GM12878 (cell line): ENCODE data around the gene ATXN2. TPM values are rescaled to one million over a fixed set of nuclear protein-coding genes. Genes with fewer than 3 reads are reported as not detected.

Experiments
- ASH2L ChIP-seq: fragments of 300-600, 200-600 bp; sonication (generic); IDR thresholded peaks from 2 replicates; pipeline ENCODE4 v1.6.1; 2017; ENCODE audit warnings: low read depth, mild to moderate bottlenecking, borderline replicate concordance
- CBX5 ChIP-seq: sonication (generic); IDR thresholded peaks from 2 replicates; pipeline ENCODE4 v1.6.1; 2016; ENCODE audit warnings: low read depth, moderate library complexity, mild to moderate bottlenecking, inconsistent platforms
- CHD2 ChIP-seq: IDR thresholded peaks from 2 replicates; pipeline ENCODE4 v1.6.1; 2011; ENCODE audit warnings: low read depth, low read length, improper control_type of control experiment, borderline replicate concordance
- EED ChIP-seq: sonication (generic); IDR thresholded peaks from 2 replicates; pipeline ENCODE4 v1.6.1; 2016; ENCODE audit warnings: antibody characterized with exemption, low read depth
- FOS ChIP-seq: IDR thresholded peaks from 3 replicates; pipeline ENCODE4 v1.6.1; 2011; ENCODE audit warnings: borderline replicate concordance; ENCODE audit not compliant: insufficient read length; ENCODE audit errors: extremely low read depth
- GABPA ChIP-seq: IDR thresholded peaks from 2 replicates; pipeline ENCODE4 v1.6.1; 2014; ENCODE audit warnings: antibody characterized with exemption, low read depth, mild to moderate bottlenecking, inconsistent platforms
- IKZF1 ChIP-seq: fragments of 450-650 bp; conservative IDR thresholded peaks from 2 replicates; pipeline ENCODE4 v1.6.1; 2017; ENCODE audit warnings: antibody characterized with exemption, mild to moderate bottlenecking
- IKZF2 ChIP-seq, 2 experiments: fragments of 450-650 bp; IDR thresholded peaks; 2 replicates each; pipeline ENCODE4 v1.6.1; 2017; ENCODE audit warnings: mild to moderate bottlenecking in 2 of 2, moderate library complexity in 2 of 2
- IRF4 ChIP-seq: IDR thresholded peaks from 2 replicates; pipeline ENCODE4 v1.6.1; 2011; ENCODE audit warnings: low read depth, low read length
- KLF5 ChIP-seq: fragments of 450-650 bp; IDR thresholded peaks from 2 replicates; pipeline ENCODE4 v1.6.1; 2014; ENCODE audit warnings: mild to moderate bottlenecking; ENCODE audit not compliant: partially characterized antibody
- MYB ChIP-seq: fragments of 150-350 bp; IDR thresholded peaks from 2 replicates; pipeline ENCODE4 v1.6.1; 2014; ENCODE audit warnings: mild to moderate bottlenecking, low read depth, low read length, borderline replicate concordance
- NR2C1 ChIP-seq: fragments of 450-650 bp; IDR thresholded peaks from 2 replicates; pipeline ENCODE4 v1.6.1; 2017; ENCODE audit warnings: antibody characterized with exemption, mild to moderate bottlenecking, moderate library complexity
- NRF1 ChIP-seq: conservative IDR thresholded peaks from 2 replicates; pipeline ENCODE4 v1.6.1; 2011; ENCODE audit warnings: mild to moderate bottlenecking, low read depth, low read length, improper control_type of control experiment
- PKNOX1 ChIP-seq: fragments of 450-650 bp; IDR thresholded peaks from 2 replicates; pipeline ENCODE4 v1.6.1; 2016; ENCODE audit warnings: mild to moderate bottlenecking
- POLR2A ChIP-seq: IDR thresholded peaks from 2 replicates; pipeline ENCODE4 v1.6.1; 2011; ENCODE audit warnings: low read depth, mild to moderate bottlenecking, low read length
- POLR2AphosphoS2 ChIP-seq: IDR thresholded peaks from 2 replicates; pipeline ENCODE4 v1.6.1; 2011; ENCODE audit warnings: low read depth, mild to moderate bottlenecking, low read length, improper control_type of control experiment, moderate library complexity
- RAD51 ChIP-seq: fragments of 450-650 bp; IDR thresholded peaks from 2 replicates; pipeline ENCODE4 v1.6.1; 2016; ENCODE audit warnings: moderate library complexity, mild to moderate bottlenecking, inconsistent platforms
- RELB ChIP-seq: fragments of 450-650 bp; IDR thresholded peaks from 2 replicates; pipeline ENCODE4 v1.6.1; 2017; ENCODE audit warnings: low read depth, mild to moderate bottlenecking, moderate library complexity
- RFX5 ChIP-seq: IDR thresholded peaks from 2 replicates; pipeline ENCODE4 v1.6.1; 2011; ENCODE audit warnings: low read depth, low read length, improper control_type of control experiment
- TCF7 ChIP-seq: IDR thresholded peaks from 2 replicates; pipeline ENCODE4 v1.6.1; 2014; ENCODE audit warnings: antibody characterized with exemption, borderline replicate concordance
- USF2 ChIP-seq: IDR thresholded peaks from 2 replicates; pipeline ENCODE4 v1.6.1; 2011; ENCODE audit warnings: low read depth, low read length, improper control_type of control experiment, borderline replicate concordance
- polyA plus RNA-seq, 11 experiments: library from polyadenylated mRNA; depleted of rRNA in 4 of 11; unstranded in 6 of 11; stranded (reverse) in 5 of 11; fragments of >200 nt; fragmentation: Nextera tagmentation in 4 of 11; fragmentation: Illumina TruSeq in 1 of 11; extraction: Ambion mirVana in 4 of 11; extraction: Trizol in 1 of 11; gene quantifications; 1 replicate in 1 of 11; 2 replicates in 10 of 11; pipeline versions ENCODE4 v1.2.1 to v1.2.3, GENCODE V29; 2011 to 2016; ENCODE audit warnings: inconsistent platforms in 2 of 11, missing spikeins in 2 of 11, low read depth in 1 of 11
- total RNA-seq, 4 experiments: library from RNA; depleted of rRNA in 3 of 4; stranded (reverse); fragments of >200 nt in 3 of 4; fragmentation: Illumina TruSeq in 1 of 4; extraction: Trizol in 1 of 4; gene quantifications; 2 replicates each; pipeline versions ENCODE4 v1.2.1 to v1.2.3, GENCODE V29; 2013 to 2021
- TF ChIP-seq, protein P1 (sequence below): IDR thresholded peaks from 2 replicates; pipeline ENCODE4 v1.6.1; 2011; ENCODE audit warnings: low read depth, mild to moderate bottlenecking, low read length, moderate library complexity, borderline replicate concordance; ENCODE audit errors: extremely low read depth
- TF ChIP-seq, protein P2 (sequence below): fragments of 450-650 bp; IDR thresholded peaks from 2 replicates; pipeline ENCODE4 v1.6.1; 2016; ENCODE audit warnings: mild to moderate bottlenecking, moderate library complexity, borderline replicate concordance

ATXN2 gene
- total and polyA plus RNA-seq, 10 of the 15 experiments (the other 5 are each of a cell fraction or from before 2014, with no cell fraction given) = 8.8 to 31.5 (median 19.0) TPM

DNA sequence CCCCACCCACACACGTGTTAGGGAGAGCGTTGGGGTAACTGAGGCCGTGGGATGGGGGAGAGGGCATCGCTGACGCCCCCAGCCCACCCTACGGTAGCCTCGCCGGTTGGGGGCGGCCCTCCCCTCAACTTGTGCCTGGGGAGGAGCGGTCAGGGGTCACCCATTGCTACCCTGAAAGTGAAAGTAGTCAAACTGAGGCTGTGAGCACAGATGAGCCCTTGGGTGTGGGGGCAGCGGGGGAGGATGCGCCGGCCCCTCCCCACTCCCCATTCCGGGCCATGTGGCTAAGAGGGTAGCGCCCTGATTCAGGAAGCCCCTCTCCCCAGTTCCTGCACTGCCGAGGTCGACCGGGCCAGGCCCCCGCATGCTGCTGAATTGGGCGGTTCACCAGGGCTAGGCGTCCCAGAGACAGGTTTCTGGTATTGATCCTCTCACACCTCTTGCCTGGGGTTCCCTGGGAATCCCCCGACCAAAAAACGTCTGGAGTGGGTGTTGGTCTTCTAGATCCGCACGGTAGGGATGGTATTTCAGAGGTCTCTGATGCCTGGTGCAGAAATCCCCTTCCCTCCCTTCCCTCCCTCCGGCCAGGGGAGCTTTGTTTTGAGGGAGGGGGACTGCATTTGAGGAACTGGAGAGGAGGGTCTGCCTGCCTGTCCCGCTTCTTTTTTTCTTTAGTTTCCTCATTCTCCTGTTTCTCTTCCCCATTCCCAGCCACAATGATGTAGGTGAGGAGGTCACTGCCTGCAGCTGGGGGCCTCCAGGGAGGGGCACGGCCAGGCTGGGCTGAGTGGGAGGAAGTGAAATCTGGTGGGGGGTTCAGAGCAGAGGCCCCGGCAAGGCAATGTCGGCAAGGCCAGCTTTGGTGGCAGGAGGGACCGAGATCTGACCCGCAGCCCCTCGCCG lies 192.4 kb downstream of the ATXN2 start (continued):
- TF ChIP-seq, protein P1, sequence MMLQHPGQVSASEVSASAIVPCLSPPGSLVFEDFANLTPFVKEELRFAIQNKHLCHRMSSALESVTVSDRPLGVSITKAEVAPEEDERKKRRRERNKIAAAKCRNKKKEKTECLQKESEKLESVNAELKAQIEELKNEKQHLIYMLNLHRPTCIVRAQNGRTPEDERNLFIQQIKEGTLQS = no peak
- TF ChIP-seq NR2C1 (peak; percentile 58), ASH2L (no peak), TCF7 (no peak), EED (peak; percentile 87), RAD51 (no peak), IKZF2 (IDR thresholded peaks at IDR 0.05) (peak; percentile 80 to 85), CBX5 (no peak), FOS (no peak), KLF5 (no peak), IRF4 (no peak), RELB (peak; percentile 64; the same call in 1 of the 2 replicates), IKZF1 (peak; percentile 82), POLR2A (peak; percentile 41), PKNOX1 (0 out of 2 replicates have a peak, but pooled peaks have one; percentile 6), NRF1 (no peak), USF2 (no peak), POLR2AphosphoS2 (no peak), RFX5 (no peak), GABPA (no peak), CHD2 (peak; percentile 57; the same call in 1 of the 2 replicates), MYB (no peak)
- TF ChIP-seq, protein P2, sequence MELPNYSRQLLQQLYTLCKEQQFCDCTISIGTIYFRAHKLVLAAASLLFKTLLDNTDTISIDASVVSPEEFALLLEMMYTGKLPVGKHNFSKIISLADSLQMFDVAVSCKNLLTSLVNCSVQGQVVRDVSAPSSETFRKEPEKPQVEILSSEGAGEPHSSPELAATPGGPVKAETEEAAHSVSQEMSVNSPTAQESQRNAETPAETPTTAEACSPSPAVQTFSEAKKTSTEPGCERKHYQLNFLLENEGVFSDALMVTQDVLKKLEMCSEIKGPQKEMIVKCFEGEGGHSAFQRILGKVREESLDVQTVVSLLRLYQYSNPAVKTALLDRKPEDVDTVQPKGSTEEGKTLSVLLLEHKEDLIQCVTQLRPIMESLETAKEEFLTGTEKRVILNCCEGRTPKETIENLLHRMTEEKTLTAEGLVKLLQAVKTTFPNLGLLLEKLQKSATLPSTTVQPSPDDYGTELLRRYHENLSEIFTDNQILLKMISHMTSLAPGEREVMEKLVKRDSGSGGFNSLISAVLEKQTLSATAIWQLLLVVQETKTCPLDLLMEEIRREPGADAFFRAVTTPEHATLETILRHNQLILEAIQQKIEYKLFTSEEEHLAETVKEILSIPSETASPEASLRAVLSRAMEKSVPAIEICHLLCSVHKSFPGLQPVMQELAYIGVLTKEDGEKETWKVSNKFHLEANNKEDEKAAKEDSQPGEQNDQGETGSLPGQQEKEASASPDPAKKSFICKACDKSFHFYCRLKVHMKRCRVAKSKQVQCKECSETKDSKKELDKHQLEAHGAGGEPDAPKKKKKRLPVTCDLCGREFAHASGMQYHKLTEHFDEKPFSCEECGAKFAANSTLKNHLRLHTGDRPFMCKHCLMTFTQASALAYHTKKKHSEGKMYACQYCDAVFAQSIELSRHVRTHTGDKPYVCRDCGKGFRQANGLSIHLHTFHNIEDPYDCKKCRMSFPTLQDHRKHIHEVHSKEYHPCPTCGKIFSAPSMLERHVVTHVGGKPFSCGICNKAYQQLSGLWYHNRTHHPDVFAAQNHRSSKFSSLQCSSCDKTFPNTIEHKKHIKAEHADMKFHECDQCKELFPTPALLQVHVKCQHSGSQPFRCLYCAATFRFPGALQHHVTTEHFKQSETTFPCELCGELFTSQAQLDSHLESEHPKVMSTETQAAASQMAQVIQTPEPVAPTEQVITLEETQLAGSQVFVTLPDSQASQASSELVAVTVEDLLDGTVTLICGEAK = no peak
